IMR-90 (cell line): ENCODE data around the gene DNAH8. TPM values are rescaled to one million over a fixed set of nuclear protein-coding genes. Genes with fewer than 3 reads are reported as not detected.

Source experiments
- ATAC-seq: fragments of 200-7000 bp; cut with Tn5 transposase; 2 replicates; pipeline ENCODE4 v1.9.1; 2020; ENCODE audit warnings: low read depth, mild to moderate bottlenecking, moderate library complexity
- BruUV-seq: library from RNA; stranded (reverse); fragments of 400-500 nt; replicated peaks from 2 replicates; lab custom pipeline; 2021; lab: Mats Ljungman, UMichigan
- CTCF ChIA-PET: fragments of 300-600 bp; formaldehyde crosslinking; extraction: SDS; loops from one replicate; lab custom pipeline; 2021; ENCODE audit warnings: antibody characterized with exemption; lab: Yijun Ruan, JAX
- POLR2A ChIA-PET: fragments of 300-600 bp; sonication (Branson Sonifier 250); formaldehyde crosslinking; loops from one replicate; lab custom pipeline; 2022; ENCODE audit warnings: antibody characterized with exemption; ENCODE audit not compliant: unreplicated experiment; lab: Charles Lee
- DNase-seq: peaks from one replicate; pipeline ENCODE4 v3.0.0; 2013
- H2AFZ ChIP-seq: replicated peaks from 2 replicates; pipeline ENCODE3; 2013; ENCODE audit warnings: low read length, mild to moderate bottlenecking; ENCODE audit not compliant: poor library complexity
- H2AK5ac ChIP-seq: 2 replicates; pipeline ENCODE4 v1.6.1; 2013; ENCODE audit warnings: low read depth, low read length, inconsistent platforms
- H2AK9ac ChIP-seq: replicated peaks from 2 replicates; pipeline ENCODE3; 2013; ENCODE audit warnings: mild to moderate bottlenecking, low read depth, low read length, moderate library complexity; ENCODE audit not compliant: poor library complexity
- H2BK120ac ChIP-seq: 2 replicates; pipeline ENCODE4 v1.6.1; 2013; ENCODE audit warnings: low read depth, low read length, inconsistent platforms
- H2BK15ac ChIP-seq: 3 replicates; pipeline ENCODE4 v1.6.1; 2013; ENCODE audit warnings: low read depth, low read length, inconsistent platforms
- H2BK20ac ChIP-seq: 2 replicates; pipeline ENCODE4 v1.6.1; 2013; ENCODE audit warnings: low read depth, mild to moderate bottlenecking, inconsistent platforms, low read length, moderate library complexity
- H2BK5ac ChIP-seq: 2 replicates; pipeline ENCODE4 v1.6.1; 2013; ENCODE audit warnings: mild to moderate bottlenecking, low read depth, low read length, inconsistent platforms; ENCODE audit not compliant: poor library complexity, severe bottlenecking
- H3K14ac ChIP-seq: replicated peaks from 2 replicates; pipeline ENCODE4 v1.6.1; 2013; ENCODE audit warnings: low read depth, low read length, inconsistent platforms
- H3K18ac ChIP-seq: 2 replicates; pipeline ENCODE4 v1.6.1; 2013; ENCODE audit warnings: low read depth, low read length, control low read depth
- H3K23ac ChIP-seq: 2 replicates; pipeline ENCODE4 v1.6.1; 2013; ENCODE audit warnings: low read depth, low read length, inconsistent platforms
- H3K27ac ChIP-seq: 2 replicates; pipeline ENCODE4 v1.5.1; 2013; ENCODE audit warnings: mild to moderate bottlenecking, control low read depth, low read length; ENCODE audit not compliant: insufficient read depth
- H3K27me3 ChIP-seq: 2 replicates; pipeline ENCODE4 v1.6.1; 2013; ENCODE audit warnings: low read length; ENCODE audit not compliant: control insufficient read depth, insufficient read depth
- H3K36me3 ChIP-seq: 2 replicates; pipeline ENCODE4 v1.6.1; 2013; ENCODE audit warnings: low read length, mixed read lengths; ENCODE audit not compliant: control insufficient read depth, insufficient read depth
- H3K4ac ChIP-seq: 2 replicates; pipeline ENCODE4 v1.6.1; 2013; ENCODE audit warnings: low read depth, low read length, inconsistent platforms
- H3K4me1 ChIP-seq: 2 replicates; pipeline ENCODE4 v1.6.1; 2013; ENCODE audit warnings: low read length, mixed read lengths; ENCODE audit not compliant: control insufficient read depth, insufficient read depth
- H3K4me2 ChIP-seq: 2 replicates; pipeline ENCODE4 v1.6.1; 2013; ENCODE audit warnings: low read depth, mild to moderate bottlenecking, control low read depth, low read length, moderate library complexity
- H3K4me3 ChIP-seq: 2 replicates; pipeline ENCODE4 v1.5.1; 2013; ENCODE audit warnings: low read depth, mild to moderate bottlenecking, control low read depth, low read length, moderate library complexity; ENCODE audit not compliant: insufficient read depth
- H3K56ac ChIP-seq: 2 replicates; pipeline ENCODE4 v1.6.1; 2013; ENCODE audit warnings: low read length, inconsistent platforms; ENCODE audit not compliant: insufficient read depth; ENCODE audit errors: extremely low read depth
- H3K79me1 ChIP-seq, 2 experiments: 2 replicates each; pipeline ENCODE4 v1.6.1; 2013; ENCODE audit warnings: low read length in 2 of 2, inconsistent platforms in 1 of 2, low read depth in 1 of 2
- H3K9ac ChIP-seq: 2 replicates; pipeline ENCODE4 v1.6.1; 2013; ENCODE audit warnings: low read depth, low read length, control low read depth
- H3K9me1 ChIP-seq: 2 replicates; pipeline ENCODE4 v1.6.1; 2013; ENCODE audit warnings: low read length, inconsistent platforms; ENCODE audit not compliant: insufficient read depth
- H3K9me3 ChIP-seq: 2 replicates; pipeline ENCODE4 v1.6.1; 2013; ENCODE audit warnings: low read length; ENCODE audit not compliant: control insufficient read depth, insufficient read depth
- H4K20me1 ChIP-seq: 2 replicates; pipeline ENCODE4 v1.6.1; 2013; ENCODE audit warnings: low read length, inconsistent platforms; ENCODE audit not compliant: insufficient read depth
- H4K5ac ChIP-seq: 2 replicates; pipeline ENCODE4 v1.6.1; 2013; ENCODE audit warnings: mild to moderate bottlenecking, low read depth, low read length, control low read depth
- H4K8ac ChIP-seq, 2 experiments: 2 replicates each; pipeline ENCODE4 v1.6.1; 2013; ENCODE audit warnings: low read depth in 2 of 2, low read length in 2 of 2, control low read depth in 1 of 2, inconsistent platforms in 1 of 2
- H4K91ac ChIP-seq: 2 replicates; pipeline ENCODE4 v1.6.1; 2013; ENCODE audit warnings: low read depth, low read length, inconsistent platforms; ENCODE audit not compliant: insufficient read depth
- BHLHE40 ChIP-seq: fragments of 150-350 bp; IDR thresholded peaks from 2 replicates; pipeline ENCODE4 v1.6.1; 2016; ENCODE audit warnings: mild to moderate bottlenecking, low read depth, low read length
- CEBPB ChIP-seq: IDR thresholded peaks from 2 replicates; pipeline ENCODE4 v1.6.1; 2012; ENCODE audit warnings: low read depth, low read length, improper control_type of control experiment
- CHD1 ChIP-seq: IDR thresholded peaks from 2 replicates; pipeline ENCODE4 v1.6.1; 2012; ENCODE audit warnings: low read depth, low read length, improper control_type of control experiment
- FOS ChIP-seq: fragments of 150-350 bp; IDR thresholded peaks from 2 replicates; pipeline ENCODE4 v1.6.1; 2016; ENCODE audit warnings: low read depth, low read length
- MAFK ChIP-seq: IDR thresholded peaks from 2 replicates; pipeline ENCODE4 v1.6.1; 2012; ENCODE audit warnings: low read depth, low read length, improper control_type of control experiment
- MAZ ChIP-seq: IDR thresholded peaks from 2 replicates; pipeline ENCODE4 v1.6.1; 2012; ENCODE audit warnings: low read depth, mild to moderate bottlenecking, low read length, improper control_type of control experiment, moderate library complexity, borderline replicate concordance
- MXI1 ChIP-seq: IDR thresholded peaks from 2 replicates; pipeline ENCODE4 v1.6.1; 2012; ENCODE audit warnings: low read depth, mild to moderate bottlenecking, low read length, moderate library complexity, borderline replicate concordance
- POLR2A ChIP-seq: IDR thresholded peaks from 2 replicates; pipeline ENCODE4 v1.6.1; 2012; ENCODE audit warnings: mild to moderate bottlenecking, low read depth, low read length
- RAD21 ChIP-seq: IDR thresholded peaks from 2 replicates; pipeline ENCODE4 v1.6.1; 2012; ENCODE audit warnings: low read length, improper control_type of control experiment
- RCOR1 ChIP-seq: IDR thresholded peaks from 2 replicates; pipeline ENCODE4 v1.6.1; 2012; ENCODE audit warnings: mild to moderate bottlenecking, low read length, improper control_type of control experiment; ENCODE audit not compliant: insufficient replicate concordance
- RFX5 ChIP-seq: IDR thresholded peaks from 2 replicates; pipeline ENCODE4 v1.8.0; 2012; ENCODE audit warnings: low read depth, mild to moderate bottlenecking, low read length, moderate library complexity
- SMC3 ChIP-seq: fragments of 150-350 bp; IDR thresholded peaks from 2 replicates; pipeline ENCODE4 v1.6.1; 2016; ENCODE audit warnings: low read depth, mild to moderate bottlenecking, antibody characterized with exemption, low read length, moderate library complexity
- WGBS, 2 experiments: methylation state at CpG; one replicate each; pipeline versions ENCODE4 v1.1.5 to v1.1.7; 2013; ENCODE audit warnings: missing lambda C conversion rate in 2 of 2; ENCODE audit not compliant: insufficient read length in 1 of 2; ENCODE audit errors: extremely low coverage in 2 of 2; 5-methylcytosine and 5-hydroxymethylcytosine counted together
- dilution Hi-C: fragments of 300-500 bp; cut with HindIII; formaldehyde crosslinking; loops from one replicate; pipeline ENCODE4 v1.14.3; 2018; ENCODE audit warnings: low sequenced_read_pairs; ENCODE audit not compliant: unreplicated experiment
- in situ Hi-C: fragments of 300-500 bp; cut with MboI; formaldehyde crosslinking; loops from 3 replicates; pipeline ENCODE4 v1.14.3; 2019; ENCODE audit warnings: low sequenced_read_pairs, inconsistent platforms, mixed read lengths
- intact Hi-C: fragments of 100-400 bp; cut with micrococcal nuclease; formaldehyde crosslinking; loops from 2 replicates; pipeline ENCODE4 v1.10.0; 2022
- polyA plus RNA-seq, 3 experiments: library from polyadenylated mRNA; depleted of rRNA; stranded (reverse); fragments of >200 nt; gene quantifications; 2 replicates each; pipeline ENCODE4 v1.2.3, GENCODE V29; 2012; ENCODE audit warnings: low replicate concordance in 1 of 3
- total RNA-seq: library from RNA; depleted of rRNA; stranded (reverse); fragments of >200 nt; gene quantifications from 2 replicates; pipeline ENCODE4 v1.2.3, GENCODE V29; 2012
- TF ChIP-seq, protein P1 (sequence below): conservative IDR thresholded peaks from 2 replicates; pipeline ENCODE4 v1.5.1; 2012; ENCODE audit warnings: mild to moderate bottlenecking, low read depth, low read length, improper control_type of control experiment
- TF ChIP-seq, protein P2 (sequence below): fragments of 150-350 bp; IDR thresholded peaks from 2 replicates; pipeline ENCODE4 v1.6.1; 2017; ENCODE audit warnings: mild to moderate bottlenecking, antibody characterized with exemption, low read length, low read depth
- TF ChIP-seq, protein P3 (sequence below): fragments of 150-350 bp; IDR thresholded peaks from 2 replicates; pipeline ENCODE4 v1.6.1; 2016; ENCODE audit warnings: low read depth, mild to moderate bottlenecking, low read length, moderate library complexity, borderline replicate concordance

Gene DNAH8
- total and polyA plus RNA-seq, 2 of the 4 experiments (the other 2 are of a cell fraction): not detected

DNA sequence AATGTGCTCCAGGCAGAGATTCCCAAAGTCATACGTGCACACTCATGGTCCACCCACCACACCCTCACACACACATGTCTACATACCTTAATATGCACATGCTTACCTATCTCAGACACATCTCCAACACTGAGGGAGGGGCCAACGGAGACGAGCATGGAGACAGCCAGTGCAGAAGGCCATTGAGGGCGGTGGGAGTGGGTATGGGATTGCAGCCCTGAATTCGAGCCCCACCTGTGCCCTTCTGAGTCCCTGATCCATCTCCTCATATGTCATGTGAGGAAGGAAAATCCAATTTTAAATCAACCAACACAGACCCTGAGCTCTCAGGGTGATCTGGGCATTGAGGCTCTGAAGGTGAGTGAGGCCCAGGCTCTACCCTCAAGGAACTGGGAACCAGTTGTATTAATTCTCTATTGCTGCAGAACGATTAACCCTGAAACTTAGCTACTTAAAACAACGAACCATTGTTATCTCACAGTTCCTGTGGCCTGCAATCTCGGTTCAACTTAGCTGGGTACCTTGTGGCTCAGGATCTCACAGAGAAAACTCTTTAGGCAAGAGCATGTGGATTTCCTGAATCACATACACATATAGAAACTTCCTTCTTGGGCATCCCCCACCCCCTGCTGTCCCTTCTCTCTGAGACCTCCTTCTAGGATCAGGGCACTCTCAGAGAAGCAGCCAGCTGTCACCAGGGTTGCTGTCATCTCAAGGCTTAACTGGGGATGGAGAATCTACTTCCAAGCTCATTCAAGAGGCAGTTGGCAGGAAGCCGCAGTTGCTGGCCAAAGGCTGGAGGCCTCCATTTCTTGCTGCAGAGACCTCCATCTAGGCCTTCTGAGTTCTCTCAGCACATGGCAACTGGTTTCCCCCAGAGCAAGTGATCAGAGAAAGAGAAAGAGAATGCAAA lies 361.8 kb downstream of the DNAH8 start:
- Histone ChIP-seq H3K36me3 (no peaks in the 10 kb centered on the region), H2AFZ (no peak overlapping the region), H2BK15ac (no peak overlapping the region), H3K9ac (no peak overlapping the region), H2BK5ac (no peak overlapping the region), H3K56ac (no peak overlapping the region), H3K4ac (no peak overlapping the region), H3K4me1 (no peaks in the 10 kb centered on the region), H3K14ac (no peak overlapping the region), H3K18ac (no peak overlapping the region), H2AK9ac (no peak overlapping the region), H4K91ac (no peak overlapping the region), H3K27me3 (no peaks in the 10 kb centered on the region; the same call in 1 of the 2 replicates), H4K5ac (no peak overlapping the region), H3K27ac (no peak overlapping the region), H3K4me2 (no peak overlapping the region), H2AK5ac (no peak overlapping the region), H3K9me1 (no peaks in the 10 kb centered on the region), H2BK120ac (no peak overlapping the region), H3K23ac (no peak overlapping the region), H2BK20ac (no peak overlapping the region), H3K9me3 (no peaks in the 10 kb centered on the region), H4K20me1 (no peaks in the 10 kb centered on the region), H3K4me3 (no peak overlapping the region), H3K79me1 (no peaks in the 10 kb centered on the region), H4K8ac (no peak overlapping the region)
- in situ Hi-C loops: no loop called here
- ChIA-PET CTCF (no interaction called here), POLR2A (no interaction called here)
- dilution Hi-C loops: no loop called here
- DNase-seq (no peak), ATAC-seq (no peak)
- no TSS peak for BruUV-seq
- WGBS, 2 experiments: no CpG with 5 or more reads among the region's 9 CpGs
- intact Hi-C loops: no loop called here
- no peak for TF ChIP-seq MXI1
- TF ChIP-seq CEBPB: no peak
- no peak for TF ChIP-seq SMC3
- no peak for TF ChIP-seq BHLHE40
- no peak for TF ChIP-seq RAD21
- TF ChIP-seq, protein P1, sequence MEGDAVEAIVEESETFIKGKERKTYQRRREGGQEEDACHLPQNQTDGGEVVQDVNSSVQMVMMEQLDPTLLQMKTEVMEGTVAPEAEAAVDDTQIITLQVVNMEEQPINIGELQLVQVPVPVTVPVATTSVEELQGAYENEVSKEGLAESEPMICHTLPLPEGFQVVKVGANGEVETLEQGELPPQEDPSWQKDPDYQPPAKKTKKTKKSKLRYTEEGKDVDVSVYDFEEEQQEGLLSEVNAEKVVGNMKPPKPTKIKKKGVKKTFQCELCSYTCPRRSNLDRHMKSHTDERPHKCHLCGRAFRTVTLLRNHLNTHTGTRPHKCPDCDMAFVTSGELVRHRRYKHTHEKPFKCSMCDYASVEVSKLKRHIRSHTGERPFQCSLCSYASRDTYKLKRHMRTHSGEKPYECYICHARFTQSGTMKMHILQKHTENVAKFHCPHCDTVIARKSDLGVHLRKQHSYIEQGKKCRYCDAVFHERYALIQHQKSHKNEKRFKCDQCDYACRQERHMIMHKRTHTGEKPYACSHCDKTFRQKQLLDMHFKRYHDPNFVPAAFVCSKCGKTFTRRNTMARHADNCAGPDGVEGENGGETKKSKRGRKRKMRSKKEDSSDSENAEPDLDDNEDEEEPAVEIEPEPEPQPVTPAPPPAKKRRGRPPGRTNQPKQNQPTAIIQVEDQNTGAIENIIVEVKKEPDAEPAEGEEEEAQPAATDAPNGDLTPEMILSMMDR: no peak
- no peak for TF ChIP-seq RFX5
- no peak for TF ChIP-seq FOS
- TF ChIP-seq, protein P2, sequence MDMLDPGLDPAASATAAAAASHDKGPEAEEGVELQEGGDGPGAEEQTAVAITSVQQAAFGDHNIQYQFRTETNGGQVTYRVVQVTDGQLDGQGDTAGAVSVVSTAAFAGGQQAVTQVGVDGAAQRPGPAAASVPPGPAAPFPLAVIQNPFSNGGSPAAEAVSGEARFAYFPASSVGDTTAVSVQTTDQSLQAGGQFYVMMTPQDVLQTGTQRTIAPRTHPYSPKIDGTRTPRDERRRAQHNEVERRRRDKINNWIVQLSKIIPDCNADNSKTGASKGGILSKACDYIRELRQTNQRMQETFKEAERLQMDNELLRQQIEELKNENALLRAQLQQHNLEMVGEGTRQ: no peak
- TF ChIP-seq, protein P3, sequence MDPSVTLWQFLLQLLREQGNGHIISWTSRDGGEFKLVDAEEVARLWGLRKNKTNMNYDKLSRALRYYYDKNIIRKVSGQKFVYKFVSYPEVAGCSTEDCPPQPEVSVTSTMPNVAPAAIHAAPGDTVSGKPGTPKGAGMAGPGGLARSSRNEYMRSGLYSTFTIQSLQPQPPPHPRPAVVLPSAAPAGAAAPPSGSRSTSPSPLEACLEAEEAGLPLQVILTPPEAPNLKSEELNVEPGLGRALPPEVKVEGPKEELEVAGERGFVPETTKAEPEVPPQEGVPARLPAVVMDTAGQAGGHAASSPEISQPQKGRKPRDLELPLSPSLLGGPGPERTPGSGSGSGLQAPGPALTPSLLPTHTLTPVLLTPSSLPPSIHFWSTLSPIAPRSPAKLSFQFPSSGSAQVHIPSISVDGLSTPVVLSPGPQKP: no peak
- no peak for TF ChIP-seq MAFK
- TF ChIP-seq MAZ: no peak
- TF ChIP-seq CHD1: no peak
- TF ChIP-seq RCOR1: no peak
- TF ChIP-seq POLR2A: no peak
